ENCODE results near the gene KLF3. TPM values are rescaled to one million over a fixed set of nuclear protein-coding genes. Genes with fewer than 3 reads are reported as not detected.

Gene KLF3
- total RNA-seq, 4 donors from 2014 or later = 46.0 to 73.1 (median 54.7) TPM

GRCh38 chr4:38675146-38676121 lies 11.4 kb downstream of the KLF3 start:
- no peak for TF ChIP-seq CTCF (IDR thresholded peaks at IDR 0.05; ENCODE audit: low read depth)

- TF ChIP-seq CTCF (IDR thresholded peaks at IDR 0.05; ENCODE audit: low read depth) = no peak
Measured at GRCh38 chr4:38676986-38677385, 13.0 kb downstream of the KLF3 start.

GRCh38 chr4:38677441-38677840 lies 13.4 kb downstream of the KLF3 start:
- TF ChIP-seq CTCF (IDR thresholded peaks at IDR 0.05; ENCODE audit: low read depth) = no peak

- TF ChIP-seq CTCF (IDR thresholded peaks at IDR 0.05; ENCODE audit: low read depth) = no peak
Measured at GRCh38 chr4:38678078-38678477, 14.1 kb downstream of the KLF3 start.

- TF ChIP-seq CTCF (IDR thresholded peaks at IDR 0.05; ENCODE audit: low read depth) = no peak
Measured at GRCh38 chr4:38679921-38680320, 15.9 kb downstream of the KLF3 start.

- TF ChIP-seq CTCF (IDR thresholded peaks at IDR 0.05; ENCODE audit: low read depth) = no peak
Measured at GRCh38 chr4:38681281-38681991, 17.4 kb downstream of the KLF3 start.

- TF ChIP-seq CTCF (IDR thresholded peaks at IDR 0.05; ENCODE audit: low read depth) = no peak
Measured at GRCh38 chr4:38682336-38682735, 18.3 kb downstream of the KLF3 start.
